ENCODE results near the gene LRRC47.

- no peak for TF ChIP-seq POLR2A (IDR thresholded peaks at IDR 0.05)
- TF ChIP-seq, protein P1, sequence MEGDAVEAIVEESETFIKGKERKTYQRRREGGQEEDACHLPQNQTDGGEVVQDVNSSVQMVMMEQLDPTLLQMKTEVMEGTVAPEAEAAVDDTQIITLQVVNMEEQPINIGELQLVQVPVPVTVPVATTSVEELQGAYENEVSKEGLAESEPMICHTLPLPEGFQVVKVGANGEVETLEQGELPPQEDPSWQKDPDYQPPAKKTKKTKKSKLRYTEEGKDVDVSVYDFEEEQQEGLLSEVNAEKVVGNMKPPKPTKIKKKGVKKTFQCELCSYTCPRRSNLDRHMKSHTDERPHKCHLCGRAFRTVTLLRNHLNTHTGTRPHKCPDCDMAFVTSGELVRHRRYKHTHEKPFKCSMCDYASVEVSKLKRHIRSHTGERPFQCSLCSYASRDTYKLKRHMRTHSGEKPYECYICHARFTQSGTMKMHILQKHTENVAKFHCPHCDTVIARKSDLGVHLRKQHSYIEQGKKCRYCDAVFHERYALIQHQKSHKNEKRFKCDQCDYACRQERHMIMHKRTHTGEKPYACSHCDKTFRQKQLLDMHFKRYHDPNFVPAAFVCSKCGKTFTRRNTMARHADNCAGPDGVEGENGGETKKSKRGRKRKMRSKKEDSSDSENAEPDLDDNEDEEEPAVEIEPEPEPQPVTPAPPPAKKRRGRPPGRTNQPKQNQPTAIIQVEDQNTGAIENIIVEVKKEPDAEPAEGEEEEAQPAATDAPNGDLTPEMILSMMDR (IDR thresholded peaks at IDR 0.05 in 4 of 5, conservative IDR thresholded peaks at IDR 0.05 in 1 of 5), result no peak
Observed at GRCh38 chr1:3827813-3828307, 31.6 kb upstream of the LRRC47 start.

Data from gastrocnemius medialis (tissue), 4 donors.